GM19328 (cell line): ENCODE results near the gene ERP29.
"Not testable (repeated sequence)": the region's sequence is repeated elsewhere in the genome, so short reads cannot be mapped to it uniquely, and the experiment has no call there.

Source experiments
- ATAC-seq: cut with Tn5 transposase; IDR thresholded peaks from one replicate; pipeline ENCODE4 v1.9.1; 2021; ENCODE audit warnings: mild to moderate bottlenecking, moderate library complexity; ENCODE audit not compliant: unreplicated experiment

The ERP29 gene

GRCh38 chr12:112000820-112001219, 12.4 kb upstream of the ERP29 start:
- no peak for ATAC-seq

- ATAC-seq: no peak
Observed at GRCh38 chr12:112001576-112001975, 11.7 kb upstream of the ERP29 start.

- no peak for ATAC-seq
Observed at GRCh38 chr12:112004041-112004440, 9.2 kb upstream of the ERP29 start.

GRCh38 chr12:112005419-112006395, 7.5 kb upstream of the ERP29 start:
- no peak for ATAC-seq

- no peak for ATAC-seq
Observed at GRCh38 chr12:112007945-112008344, 5.3 kb upstream of the ERP29 start.

- no peak for ATAC-seq
Observed at GRCh38 chr12:112008918-112009317, 4.3 kb upstream of the ERP29 start.

GRCh38 chr12:112009596-112009995, 3.6 kb upstream of the ERP29 start:
- not testable (repeated sequence) for ATAC-seq

- no peak for ATAC-seq
Observed at GRCh38 chr12:112010415-112011344, 2.5 kb upstream of the ERP29 start.

- ATAC-seq: no peak
Observed at GRCh38 chr12:112011685-112012084, 1.5 kb upstream of the ERP29 start.

GRCh38 chr12:112013601-112014402, 576 bp downstream of the ERP29 start:
- ATAC-seq: peak; percentile 13

- no peak for ATAC-seq
Observed at GRCh38 chr12:112015938-112016337, 2.7 kb downstream of the ERP29 start.

GRCh38 chr12:112017041-112017440, 3.8 kb downstream of the ERP29 start:
- no peak for ATAC-seq

- ATAC-seq: no peak
Observed at GRCh38 chr12:112018571-112019237, 5.5 kb downstream of the ERP29 start.

GRCh38 chr12:112020947-112021457, 7.8 kb downstream of the ERP29 start:
- ATAC-seq: no peak

GRCh38 chr12:112022241-112023016, 9.2 kb downstream of the ERP29 start:
- ATAC-seq: no peak

- no peak for ATAC-seq
Observed at GRCh38 chr12:112023759-112024396, 10.7 kb downstream of the ERP29 start.

GRCh38 chr12:112025808-112026375, 12.7 kb downstream of the ERP29 start:
- ATAC-seq: no peak

GRCh38 chr12:112029301-112029700, 16.1 kb downstream of the ERP29 start:
- ATAC-seq: no peak
